ENCODE data around the gene TUBB8B.
"Not testable (repeated sequence)": the region's sequence is repeated elsewhere in the genome, so short reads cannot be mapped to it uniquely, and the experiment has no call there.

DNA sequence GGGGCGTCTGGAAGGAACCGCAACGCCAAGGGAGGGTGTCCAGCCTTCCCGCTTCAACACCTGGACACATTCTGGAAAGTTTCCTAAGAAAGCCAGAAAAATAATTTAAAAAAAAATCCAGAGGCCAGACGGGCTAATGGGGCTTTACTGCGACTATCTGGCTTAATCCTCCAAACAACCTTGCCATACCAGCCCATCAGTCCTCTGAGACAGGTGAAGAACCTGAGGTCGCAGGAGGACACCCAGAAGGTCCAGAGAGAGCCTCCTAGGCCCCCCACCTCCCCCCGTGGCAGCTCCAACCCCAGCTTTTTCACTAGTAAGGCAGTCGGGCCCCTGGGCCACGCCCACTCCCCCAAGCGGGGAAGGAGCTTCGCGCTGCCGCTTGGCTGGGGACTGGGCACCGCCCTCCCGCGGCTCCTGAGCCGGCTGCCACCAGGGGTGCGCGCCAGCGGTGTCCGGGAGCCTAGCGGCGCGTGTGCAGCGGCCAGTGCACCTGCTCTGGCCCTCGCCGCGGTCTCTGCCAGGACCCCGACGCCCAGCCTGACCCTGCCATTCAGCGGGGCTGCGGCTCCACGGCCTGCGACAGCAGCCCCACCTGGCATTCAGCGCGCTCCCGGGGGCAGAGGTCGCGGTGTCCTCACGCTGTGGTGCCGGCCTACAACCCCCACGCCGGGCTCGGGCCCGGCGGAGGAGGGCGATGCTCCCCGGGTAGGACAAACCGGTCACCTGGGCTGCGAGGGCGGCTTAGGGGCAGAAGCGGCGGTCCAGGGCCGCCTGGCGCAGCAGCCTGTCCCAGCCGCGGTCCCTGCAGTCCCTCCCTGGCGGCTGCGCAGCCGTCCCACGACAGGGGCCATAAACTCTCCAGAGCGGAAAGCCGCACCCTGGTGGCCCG, 37.8 kb downstream of the TUBB8B start:
- TF ChIP-seq, protein P1, sequence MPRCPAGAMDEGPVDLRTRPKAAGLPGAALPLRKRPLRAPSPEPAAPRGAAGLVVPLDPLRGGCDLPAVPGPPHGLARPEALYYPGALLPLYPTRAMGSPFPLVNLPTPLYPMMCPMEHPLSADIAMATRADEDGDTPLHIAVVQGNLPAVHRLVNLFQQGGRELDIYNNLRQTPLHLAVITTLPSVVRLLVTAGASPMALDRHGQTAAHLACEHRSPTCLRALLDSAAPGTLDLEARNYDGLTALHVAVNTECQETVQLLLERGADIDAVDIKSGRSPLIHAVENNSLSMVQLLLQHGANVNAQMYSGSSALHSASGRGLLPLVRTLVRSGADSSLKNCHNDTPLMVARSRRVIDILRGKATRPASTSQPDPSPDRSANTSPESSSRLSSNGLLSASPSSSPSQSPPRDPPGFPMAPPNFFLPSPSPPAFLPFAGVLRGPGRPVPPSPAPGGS (IDR thresholded peaks at IDR 0.05; ENCODE audit: borderline replicate concordance, insufficient read depth, low read depth, low read length, poor library complexity, severe bottlenecking), result not testable (repeated sequence)
- not testable (repeated sequence) for TF ChIP-seq RCOR1 (conservative IDR thresholded peaks at IDR 0.05; ENCODE audit: low read depth, low read length); LARP7 (IDR thresholded peaks at IDR 0.05); MYC (IDR thresholded peaks at IDR 0.05; ENCODE audit: insufficient read depth, insufficient read length, insufficient replicate concordance, low read length, severe bottlenecking); POLR2AphosphoS5 (IDR thresholded peaks at IDR 0.05; ENCODE audit: low read length); EP300 (IDR thresholded peaks at IDR 0.05; ENCODE audit: borderline replicate concordance in 1 of 2, control insufficient read depth in 1 of 2, low read depth in 2 of 2, low read length in 2 of 2); JUND (IDR thresholded peaks at IDR 0.05; ENCODE audit: low read depth, low read length); CTCF (IDR thresholded peaks at IDR 0.05 in 2 of 3, conservative IDR thresholded peaks at IDR 0.05 in 1 of 3; ENCODE audit: control insufficient read depth in 2 of 3, extremely low read depth in 1 of 3, insufficient read depth in 1 of 3, low read depth in 3 of 3, low read length in 3 of 3); POLR2A (IDR thresholded peaks at IDR 0.05; ENCODE audit: low read depth, low read length); CUX1 (IDR thresholded peaks at IDR 0.05; ENCODE audit: insufficient replicate concordance, low read depth, low read length)
- TF ChIP-seq, protein P2, sequence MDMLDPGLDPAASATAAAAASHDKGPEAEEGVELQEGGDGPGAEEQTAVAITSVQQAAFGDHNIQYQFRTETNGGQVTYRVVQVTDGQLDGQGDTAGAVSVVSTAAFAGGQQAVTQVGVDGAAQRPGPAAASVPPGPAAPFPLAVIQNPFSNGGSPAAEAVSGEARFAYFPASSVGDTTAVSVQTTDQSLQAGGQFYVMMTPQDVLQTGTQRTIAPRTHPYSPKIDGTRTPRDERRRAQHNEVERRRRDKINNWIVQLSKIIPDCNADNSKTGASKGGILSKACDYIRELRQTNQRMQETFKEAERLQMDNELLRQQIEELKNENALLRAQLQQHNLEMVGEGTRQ (IDR thresholded peaks at IDR 0.05; ENCODE audit: borderline replicate concordance, low read depth, low read length), result not testable (repeated sequence)
